Chondrocyte (in vitro differentiated cells): ENCODE results near the gene LEFTY2. TPM values are rescaled to one million over a fixed set of nuclear protein-coding genes. Genes with fewer than 3 reads are reported as not detected.

Source experiments
- DNase-seq: peaks from one replicate; pipeline ENCODE4 v3.0.0; 2021; ENCODE audit warnings: mixed read lengths, low spot score
- H3K27ac Mint-ChIP-seq: one replicate; pipeline ENCODE4 v1.8.0; 2021; ENCODE audit warnings: mild to moderate bottlenecking, moderate library complexity, mixed read lengths; ENCODE audit not compliant: unreplicated experiment
- H3K27me3 Mint-ChIP-seq: 2 replicates; pipeline ENCODE4 v1.8.0; 2021; ENCODE audit warnings: low read depth, mixed read lengths
- H3K36me3 Mint-ChIP-seq: 2 replicates; pipeline ENCODE4 v1.8.0; 2021; ENCODE audit warnings: low read depth, mixed read lengths
- H3K4me1 Mint-ChIP-seq: 2 replicates; pipeline ENCODE4 v1.8.0; 2021; ENCODE audit warnings: low read depth, mild to moderate bottlenecking, mixed read lengths
- H3K4me3 Mint-ChIP-seq: one replicate; pipeline ENCODE4 v1.8.0; 2021; ENCODE audit warnings: mild to moderate bottlenecking, moderate library complexity, mixed read lengths; ENCODE audit not compliant: unreplicated experiment
- H3K9me3 Mint-ChIP-seq: 2 replicates; pipeline ENCODE4 v1.8.0; 2021; ENCODE audit warnings: low read depth, mixed read lengths
- total RNA-seq: library from RNA; stranded (reverse); gene quantifications from 3 replicates; pipeline ENCODE4 v1.2.1, GENCODE V29; 2021
- TF ChIP-seq, protein P1 (sequence below): fragments of 200-600 bp; sonication (generic); IDR thresholded peaks from 2 replicates; pipeline ENCODE4 v1.5.0; 2021; ENCODE audit warnings: antibody characterized with exemption, mild to moderate bottlenecking, moderate library complexity

Gene LEFTY2
- total RNA-seq, 1 donor from 2014 or later = 39.6 TPM

DNA sequence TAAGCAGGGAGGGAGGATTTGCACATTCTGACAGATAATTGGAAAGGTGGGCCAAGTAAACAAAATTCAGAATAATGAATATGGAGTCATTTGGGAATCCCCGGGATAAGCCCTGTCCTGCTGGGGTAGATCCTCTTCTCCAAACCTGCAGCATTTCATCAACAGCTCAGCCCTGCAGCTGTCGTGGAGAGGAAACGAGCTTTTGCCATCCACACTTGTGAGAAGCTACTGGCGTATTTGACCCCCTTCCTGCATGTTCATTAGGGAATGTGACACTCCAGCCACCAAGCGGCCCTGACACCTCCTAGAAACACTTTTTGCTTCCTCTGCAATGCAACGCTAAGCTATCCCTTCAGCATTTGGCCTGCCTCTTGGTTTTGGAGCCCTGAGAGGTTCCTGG lies 8.0 kb upstream of the LEFTY2 start:
- Mint-ChIP-seq H3K36me3 (no peaks in the 10 kb centered on the region), H3K9me3 (no peaks in the 10 kb centered on the region), H3K4me1 (no peaks in the 10 kb centered on the region), H3K27ac (no peak overlapping the region), H3K27me3 (peaks cover 25% of the 10 kb centered on the region), H3K4me3 (no peak overlapping the region)
- TF ChIP-seq, protein P1, sequence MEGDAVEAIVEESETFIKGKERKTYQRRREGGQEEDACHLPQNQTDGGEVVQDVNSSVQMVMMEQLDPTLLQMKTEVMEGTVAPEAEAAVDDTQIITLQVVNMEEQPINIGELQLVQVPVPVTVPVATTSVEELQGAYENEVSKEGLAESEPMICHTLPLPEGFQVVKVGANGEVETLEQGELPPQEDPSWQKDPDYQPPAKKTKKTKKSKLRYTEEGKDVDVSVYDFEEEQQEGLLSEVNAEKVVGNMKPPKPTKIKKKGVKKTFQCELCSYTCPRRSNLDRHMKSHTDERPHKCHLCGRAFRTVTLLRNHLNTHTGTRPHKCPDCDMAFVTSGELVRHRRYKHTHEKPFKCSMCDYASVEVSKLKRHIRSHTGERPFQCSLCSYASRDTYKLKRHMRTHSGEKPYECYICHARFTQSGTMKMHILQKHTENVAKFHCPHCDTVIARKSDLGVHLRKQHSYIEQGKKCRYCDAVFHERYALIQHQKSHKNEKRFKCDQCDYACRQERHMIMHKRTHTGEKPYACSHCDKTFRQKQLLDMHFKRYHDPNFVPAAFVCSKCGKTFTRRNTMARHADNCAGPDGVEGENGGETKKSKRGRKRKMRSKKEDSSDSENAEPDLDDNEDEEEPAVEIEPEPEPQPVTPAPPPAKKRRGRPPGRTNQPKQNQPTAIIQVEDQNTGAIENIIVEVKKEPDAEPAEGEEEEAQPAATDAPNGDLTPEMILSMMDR = no peak
- DNase-seq = peak; percentile 28

DNA sequence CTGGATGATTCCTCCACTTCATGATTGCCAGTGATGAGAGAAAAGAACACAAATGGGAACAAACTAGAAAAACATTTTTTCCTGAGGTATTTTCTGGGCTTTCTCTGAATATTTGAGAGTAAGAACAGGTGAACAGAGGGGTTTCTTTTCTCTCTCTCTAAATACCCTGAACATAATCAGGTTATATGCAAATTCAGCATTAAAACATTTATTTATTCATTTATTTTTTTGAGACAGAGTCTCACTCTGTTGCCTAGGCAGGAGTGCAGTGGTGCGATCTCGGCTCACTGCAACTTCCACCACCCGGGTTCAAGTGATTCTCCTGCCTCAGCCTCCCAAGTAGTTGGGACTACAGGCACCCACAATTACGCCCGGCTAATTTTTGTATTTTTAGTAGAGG lies 5.8 kb upstream of the LEFTY2 start:
- TF ChIP-seq, protein P1 = no peak
- Mint-ChIP-seq H3K4me3 (no peak overlapping the region), H3K27me3 (peaks cover 23% of the 10 kb centered on the region), H3K36me3 (no peaks in the 10 kb centered on the region), H3K9me3 (no peaks in the 10 kb centered on the region), H3K4me1 (peaks cover 13% of the 10 kb centered on the region), H3K27ac (no peak overlapping the region)
- DNase-seq = no peak

DNA sequence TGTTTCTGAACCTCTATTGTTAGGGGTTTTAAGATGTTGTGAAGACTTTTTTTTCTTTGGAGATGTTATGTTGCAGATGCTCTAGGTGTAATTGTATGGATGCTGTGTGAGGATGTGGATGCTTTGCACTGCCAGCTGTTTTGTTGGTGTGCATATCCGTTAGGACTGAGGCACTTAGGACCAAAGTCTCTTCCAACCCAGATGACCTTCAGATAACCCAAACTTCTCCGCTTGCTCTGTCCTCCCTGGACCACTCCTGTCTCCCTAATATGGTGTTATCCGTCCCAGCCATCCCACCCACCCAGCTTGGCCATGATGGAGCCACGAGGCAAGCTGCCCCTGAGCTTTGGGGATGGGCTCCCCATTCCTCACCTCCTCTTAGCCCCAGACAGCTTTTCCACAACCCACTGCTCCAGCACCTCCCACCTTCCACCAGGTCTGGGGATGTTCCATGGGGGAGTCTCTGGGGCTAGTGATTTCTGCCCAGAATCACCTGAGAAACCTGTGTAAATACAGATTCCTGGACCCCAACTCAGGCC lies 5.1 kb upstream of the LEFTY2 start:
- H3K4me3 Mint-ChIP-seq = no peak overlapping the region
- H3K27ac Mint-ChIP-seq = no peak overlapping the region
- H3K36me3 Mint-ChIP-seq = no peaks in the 10 kb centered on the region
- DNase-seq = no peak
- TF ChIP-seq, protein P1 = no peak
- peaks cover 23% of the 10 kb centered on the region for H3K27me3 Mint-ChIP-seq
- H3K9me3 Mint-ChIP-seq = no peaks in the 10 kb centered on the region
- H3K4me1 Mint-ChIP-seq = peaks cover 19% of the 10 kb centered on the region

DNA sequence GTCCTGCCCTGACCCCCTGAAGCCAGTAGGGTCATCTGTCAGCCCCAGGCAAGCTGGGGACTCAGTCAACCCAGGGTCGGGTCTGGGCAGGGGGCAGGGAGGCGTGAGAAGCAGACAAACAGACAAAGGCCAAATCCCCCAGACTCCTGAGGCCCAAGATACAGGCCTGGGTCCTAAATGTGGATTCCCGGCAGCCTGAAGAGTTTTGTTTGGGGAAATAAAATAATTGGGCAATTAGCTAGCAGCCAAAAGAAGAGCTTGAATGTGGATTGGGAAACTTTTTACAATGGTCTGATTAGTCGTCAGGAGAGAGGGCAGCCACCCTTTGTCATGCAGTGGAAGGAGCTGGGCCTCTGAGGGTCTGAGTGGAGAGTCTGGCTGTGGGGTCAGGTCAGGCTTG lies 4.5 kb upstream of the LEFTY2 start:
- TF ChIP-seq, protein P1 = no peak
- H3K27me3 Mint-ChIP-seq = peaks cover 20% of the 10 kb centered on the region
- no peaks in the 10 kb centered on the region for H3K36me3 Mint-ChIP-seq
- H3K27ac Mint-ChIP-seq = no peak overlapping the region
- H3K4me3 Mint-ChIP-seq = no peak overlapping the region
- DNase-seq = no peak
- H3K4me1 Mint-ChIP-seq = peaks cover 22% of the 10 kb centered on the region
- H3K9me3 Mint-ChIP-seq = no peaks in the 10 kb centered on the region

DNA sequence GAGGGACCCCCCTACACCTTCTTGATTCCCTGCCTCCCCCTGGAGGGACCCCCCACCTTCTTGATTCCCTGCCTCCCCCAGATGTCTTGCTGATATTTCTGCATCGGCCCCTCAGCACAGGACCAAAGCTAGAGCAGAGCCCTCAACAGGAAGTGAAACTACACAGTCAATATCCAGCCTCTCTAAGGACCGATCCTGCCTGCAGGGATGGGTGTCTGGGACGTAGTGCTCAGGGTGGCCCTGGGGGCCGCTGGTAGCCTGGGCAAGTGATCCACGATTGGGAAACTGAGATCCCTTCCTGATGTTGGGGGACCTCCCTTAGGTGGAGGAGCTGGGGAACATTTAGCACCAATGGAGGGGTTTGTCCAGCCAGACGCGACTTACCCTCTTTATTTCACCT lies 3.9 kb upstream of the LEFTY2 start:
- Mint-ChIP-seq H3K27ac (no peak overlapping the region), H3K4me1 (peaks cover 28% of the 10 kb centered on the region), H3K36me3 (no peaks in the 10 kb centered on the region), H3K27me3 (peaks cover 20% of the 10 kb centered on the region), H3K4me3 (no peak overlapping the region), H3K9me3 (no peaks in the 10 kb centered on the region)
- no peak for DNase-seq
- TF ChIP-seq, protein P1 = no peak
